ENCODE results near the gene ADGRB3. TPM values are rescaled to one million over a fixed set of nuclear protein-coding genes. Genes with fewer than 3 reads are reported as not detected.

Gene ADGRB3
- total and polyA plus RNA-seq, 10 of the 15 experiments (the other 5 are each of a cell fraction or from before 2014, with no cell fraction given): 0.03 to 0.06 TPM; not detected in 8

- no peak for TF ChIP-seq ZBED1 (IDR thresholded peaks at IDR 0.05; ENCODE audit: borderline replicate concordance)
These were observed 372.7 kb downstream of the ADGRB3 start (continued) for GRCh38 chr6:69007781-69008180.

- H3K9me3 ChIP-seq (replicated peaks; ENCODE audit: control insufficient read depth, insufficient read depth, low read length): no peaks in the 10 kb centered on the region
- no peaks in the 10 kb centered on the region for H3K79me2 ChIP-seq (ENCODE audit: control insufficient read depth, insufficient read depth, low read length)
- no peak overlapping the region for H2AFZ ChIP-seq (ENCODE audit: control insufficient read depth, low read depth, low read length)
- ChIA-PET CTCF (no interaction called here), POLR2A (no interaction called here), SMC1A (ENCODE audit: uncharacterized antibody, unreplicated experiment) (interaction anchor here (0.6 kb wide), 1 partner anchor 76 kb away, joined by 3 read pairs; no protein-coding TSS in a partner anchor), RAD21 (ENCODE audit: unreplicated experiment) (no interaction called here)
- in situ Hi-C loops (cut with MboI) (no loop called here), intact Hi-C loops (cut with micrococcal nuclease; ENCODE audit: unreplicated experiment) (no loop called here)
- H3K4me3 ChIP-seq: no peak overlapping the region
- H3K4me1 ChIP-seq (ENCODE audit: control insufficient read depth, insufficient read depth, low read length): no peaks in the 10 kb centered on the region
- H3K4me2 ChIP-seq (ENCODE audit: control insufficient read depth, insufficient read depth): no peak overlapping the region
- H3K36me3 ChIP-seq (ENCODE audit: control insufficient read depth in 2 of 2, insufficient read depth in 2 of 2, low read length in 1 of 2): no peaks in the 10 kb centered on the region
- no peak overlapping the region for H3K9ac ChIP-seq (ENCODE audit: control insufficient read depth, insufficient read depth, low read length)
- H3K27ac ChIP-seq (ENCODE audit: control insufficient read depth, insufficient read depth): no peak overlapping the region
- ATAC-seq (no peak), FAIRE-seq (no peak), DNase-seq (ENCODE audit: low read depth, low spot score) (no peak)
- no TSS peak for BruUV-seq (replicated peaks)
- TF ChIP-seq MAX (IDR thresholded peaks at IDR 0.05; ENCODE audit: low read depth, low read length) (no peak), POLR2AphosphoS2 (IDR thresholded peaks at IDR 0.05; ENCODE audit: low read depth, low read length) (no peak), ZNF217 (IDR thresholded peaks at IDR 0.05) (no peak)
- H4K20me1 ChIP-seq (ENCODE audit: control insufficient read depth, insufficient read depth): no peaks in the 10 kb centered on the region
- H3K27me3 ChIP-seq (replicated peaks in 1 of 2; ENCODE audit: control insufficient read depth in 2 of 2, insufficient read depth in 2 of 2, low read length in 1 of 2): no peaks in the 10 kb centered on the region
- 4% methylated on average over 2 of the region's 2 CpGs for WGBS (ENCODE audit: insufficient coverage, insufficient replicate concordance, low lambda C conversion rate, missing lambda C conversion rate)
These were observed 377.1 kb downstream of the ADGRB3 start for GRCh38 chr6:69012211-69012610.

GRCh38 chr6:69012876-69013275 is 377.8 kb downstream of the ADGRB3 start:
- ATAC-seq (no peak), FAIRE-seq (no peak), DNase-seq (ENCODE audit: low read depth, low spot score) (no peak)
- ChIA-PET CTCF (no interaction called here), RAD21 (ENCODE audit: unreplicated experiment) (no interaction called here), POLR2A (no interaction called here), SMC1A (ENCODE audit: uncharacterized antibody, unreplicated experiment) (interaction anchor here (0.6 kb wide), 1 partner anchor 75 kb away, joined by 3 read pairs; no protein-coding TSS in a partner anchor)
- no peak overlapping the region for H2AFZ ChIP-seq (ENCODE audit: control insufficient read depth, low read depth, low read length)
- WGBS (ENCODE audit: insufficient coverage, insufficient replicate concordance, low lambda C conversion rate, missing lambda C conversion rate): 12% methylated on average over 4 of the region's 4 CpGs
- intact Hi-C loops (cut with micrococcal nuclease; ENCODE audit: unreplicated experiment) (no loop called here), in situ Hi-C loops (cut with MboI) (no loop called here)
- no peaks in the 10 kb centered on the region for H3K9me3 ChIP-seq (replicated peaks; ENCODE audit: control insufficient read depth, insufficient read depth, low read length)
- H3K4me2 ChIP-seq (ENCODE audit: control insufficient read depth, insufficient read depth): no peak overlapping the region
- no TSS peak for BruUV-seq (replicated peaks)
- no peaks in the 10 kb centered on the region for H4K20me1 ChIP-seq (ENCODE audit: control insufficient read depth, insufficient read depth)
- H3K4me1 ChIP-seq (ENCODE audit: control insufficient read depth, insufficient read depth, low read length): no peaks in the 10 kb centered on the region
- H3K4me3 ChIP-seq: no peak overlapping the region
- no peaks in the 10 kb centered on the region for H3K79me2 ChIP-seq (ENCODE audit: control insufficient read depth, insufficient read depth, low read length)
- no peak overlapping the region for H3K27ac ChIP-seq (ENCODE audit: control insufficient read depth, insufficient read depth)
- H3K27me3 ChIP-seq (replicated peaks in 1 of 2; ENCODE audit: control insufficient read depth in 2 of 2, insufficient read depth in 2 of 2, low read length in 1 of 2): no peaks in the 10 kb centered on the region
- no peak overlapping the region for H3K9ac ChIP-seq (ENCODE audit: control insufficient read depth, insufficient read depth, low read length)
- H3K36me3 ChIP-seq (ENCODE audit: control insufficient read depth in 2 of 2, insufficient read depth in 2 of 2, low read length in 1 of 2): no peaks in the 10 kb centered on the region
- TF ChIP-seq YY1 (IDR thresholded peaks at IDR 0.05; ENCODE audit: low read depth, low read length) (no peak), RAD51 (IDR thresholded peaks at IDR 0.05) (no peak), E2F4 (IDR thresholded peaks at IDR 0.05; ENCODE audit: low read depth, low read length) (no peak), EP300 (IDR thresholded peaks at IDR 0.05; ENCODE audit: borderline replicate concordance in 1 of 2, control insufficient read depth in 1 of 2, low read depth in 2 of 2, low read length in 2 of 2) (no peak), HDAC6 (IDR thresholded peaks at IDR 0.05; ENCODE audit: unreplicated experiment) (no peak), BCL11A (IDR thresholded peaks at IDR 0.05; ENCODE audit: low read depth, low read length) (no peak), CTCF (IDR thresholded peaks at IDR 0.05 in 2 of 3, conservative IDR thresholded peaks at IDR 0.05 in 1 of 3; ENCODE audit: control insufficient read depth in 2 of 3, extremely low read depth in 1 of 3, insufficient read depth in 1 of 3, low read depth in 3 of 3, low read length in 3 of 3) (no peak), HSF1 (IDR thresholded peaks at IDR 0.05; ENCODE audit: low read depth, low read length) (no peak)
